Measurements from ENCODE around the gene CDS2.

The CDS2 gene

DNA sequence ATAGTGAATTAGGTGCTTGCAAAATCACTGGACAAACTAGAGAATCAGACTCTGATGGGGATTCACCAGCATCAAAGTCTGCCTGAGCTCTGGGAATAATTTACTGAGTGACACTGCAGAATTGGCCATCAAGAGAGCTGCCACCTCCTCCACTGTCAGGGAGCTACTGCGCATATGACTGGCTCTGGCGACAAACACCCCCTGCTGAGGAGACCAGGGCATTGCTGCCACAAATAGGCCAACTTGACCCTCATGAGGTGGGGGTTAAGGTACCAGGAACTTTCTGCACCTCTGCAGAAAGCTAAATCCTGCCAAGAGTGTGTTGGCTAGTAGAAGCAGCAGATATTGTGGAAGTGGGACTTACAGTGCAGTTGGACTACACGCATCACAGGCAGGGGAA, 88.0 kb downstream of the CDS2 start:
- H3K4me2 ChIP-seq (ENCODE audit: low read length): no peak overlapping the region
- H3K27me3 ChIP-seq (ENCODE audit: insufficient read depth, low read length): no peaks in the 10 kb centered on the region
- H3F3A ChIP-seq (ENCODE audit: insufficient read depth, low read length): no peaks in the 10 kb centered on the region
- H4K20me1 ChIP-seq (ENCODE audit: insufficient read depth, low read length): no peaks in the 10 kb centered on the region
- no peaks in the 10 kb centered on the region for H3K9me2 ChIP-seq (ENCODE audit: low read depth, low read length)
- TF ChIP-seq EZH2 (IDR thresholded peaks at IDR 0.05; ENCODE audit: borderline replicate concordance, low read length): no peak
- TF ChIP-seq, protein P1, sequence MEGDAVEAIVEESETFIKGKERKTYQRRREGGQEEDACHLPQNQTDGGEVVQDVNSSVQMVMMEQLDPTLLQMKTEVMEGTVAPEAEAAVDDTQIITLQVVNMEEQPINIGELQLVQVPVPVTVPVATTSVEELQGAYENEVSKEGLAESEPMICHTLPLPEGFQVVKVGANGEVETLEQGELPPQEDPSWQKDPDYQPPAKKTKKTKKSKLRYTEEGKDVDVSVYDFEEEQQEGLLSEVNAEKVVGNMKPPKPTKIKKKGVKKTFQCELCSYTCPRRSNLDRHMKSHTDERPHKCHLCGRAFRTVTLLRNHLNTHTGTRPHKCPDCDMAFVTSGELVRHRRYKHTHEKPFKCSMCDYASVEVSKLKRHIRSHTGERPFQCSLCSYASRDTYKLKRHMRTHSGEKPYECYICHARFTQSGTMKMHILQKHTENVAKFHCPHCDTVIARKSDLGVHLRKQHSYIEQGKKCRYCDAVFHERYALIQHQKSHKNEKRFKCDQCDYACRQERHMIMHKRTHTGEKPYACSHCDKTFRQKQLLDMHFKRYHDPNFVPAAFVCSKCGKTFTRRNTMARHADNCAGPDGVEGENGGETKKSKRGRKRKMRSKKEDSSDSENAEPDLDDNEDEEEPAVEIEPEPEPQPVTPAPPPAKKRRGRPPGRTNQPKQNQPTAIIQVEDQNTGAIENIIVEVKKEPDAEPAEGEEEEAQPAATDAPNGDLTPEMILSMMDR (IDR thresholded peaks at IDR 0.05; ENCODE audit: low read length): no peak
- H3K27ac ChIP-seq (ENCODE audit: low read depth, low read length, poor library complexity, severe bottlenecking): no peak overlapping the region
- no peaks in the 10 kb centered on the region for H3K4me1 ChIP-seq (ENCODE audit: insufficient read depth, low read length, severe bottlenecking)
- H3K79me2 ChIP-seq (ENCODE audit: insufficient read depth, low read length): no peaks in the 10 kb centered on the region
- H3K4me3 ChIP-seq (ENCODE audit: low read depth, low read length, poor library complexity, severe bottlenecking): no peak overlapping the region
- no peak overlapping the region for H2AFZ ChIP-seq (ENCODE audit: low read length)
- no peaks in the 10 kb centered on the region for H3K9me3 ChIP-seq (ENCODE audit: low read length)
- 0 out of 2 replicates have a peak, but pooled peaks cover 2% of the 10 kb centered on the region for H3K36me3 ChIP-seq (ENCODE audit: insufficient read depth, low read length)
- H3K9ac ChIP-seq (ENCODE audit: low read length): no peak overlapping the region

DNA sequence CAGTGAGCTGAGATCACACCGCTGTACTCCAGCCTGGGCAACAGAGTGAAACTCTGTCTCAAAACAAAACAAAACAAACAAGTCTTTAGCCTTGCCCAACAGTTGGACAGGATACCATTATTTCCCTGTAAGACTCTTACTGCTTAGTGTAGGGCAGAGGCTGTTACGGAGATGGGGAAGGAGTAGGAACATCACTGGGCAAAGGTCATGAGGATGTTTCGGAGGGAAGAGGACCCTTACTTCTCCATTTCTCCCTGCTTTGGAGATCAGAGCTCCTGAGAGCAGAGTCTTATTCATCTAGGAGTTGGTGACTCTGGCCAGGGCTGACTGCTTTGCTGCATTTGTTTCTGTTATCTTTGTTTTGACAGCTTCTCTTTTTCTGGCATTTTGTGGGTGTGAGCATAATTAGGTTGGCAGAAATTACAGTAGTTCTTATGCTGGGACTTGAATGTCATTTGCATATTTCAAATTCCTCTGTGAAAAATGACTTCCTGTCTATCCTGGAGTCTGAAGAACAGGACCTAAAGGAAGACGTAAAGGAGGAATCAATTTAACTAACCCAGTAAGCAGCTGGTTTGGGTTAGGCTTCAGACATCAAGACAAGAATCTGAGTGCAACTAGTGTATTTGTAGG, 89.0 kb downstream of the CDS2 start:
- Histone ChIP-seq H3K4me2 (ENCODE audit: low read length) (no peak overlapping the region), H3K4me3 (ENCODE audit: low read depth, low read length, poor library complexity, severe bottlenecking) (no peak overlapping the region), H3K9ac (ENCODE audit: low read length) (no peak overlapping the region), H3K4me1 (ENCODE audit: insufficient read depth, low read length, severe bottlenecking) (no peaks in the 10 kb centered on the region), H3K9me2 (ENCODE audit: low read depth, low read length) (no peaks in the 10 kb centered on the region), H3K36me3 (ENCODE audit: insufficient read depth, low read length) (0 out of 2 replicates have a peak, but pooled peaks cover 2% of the 10 kb centered on the region), H3K27me3 (ENCODE audit: insufficient read depth, low read length) (no peaks in the 10 kb centered on the region), H3F3A (ENCODE audit: insufficient read depth, low read length) (no peaks in the 10 kb centered on the region), H3K9me3 (ENCODE audit: low read length) (no peaks in the 10 kb centered on the region), H4K20me1 (ENCODE audit: insufficient read depth, low read length) (no peaks in the 10 kb centered on the region), H2AFZ (ENCODE audit: low read length) (no peak overlapping the region), H3K27ac (ENCODE audit: low read depth, low read length, poor library complexity, severe bottlenecking) (no peak overlapping the region), H3K79me2 (ENCODE audit: insufficient read depth, low read length) (no peaks in the 10 kb centered on the region)
- TF ChIP-seq EZH2 (IDR thresholded peaks at IDR 0.05; ENCODE audit: borderline replicate concordance, low read length): no peak
- TF ChIP-seq, protein P1 (IDR thresholded peaks at IDR 0.05; ENCODE audit: low read length): no peak

DNA sequence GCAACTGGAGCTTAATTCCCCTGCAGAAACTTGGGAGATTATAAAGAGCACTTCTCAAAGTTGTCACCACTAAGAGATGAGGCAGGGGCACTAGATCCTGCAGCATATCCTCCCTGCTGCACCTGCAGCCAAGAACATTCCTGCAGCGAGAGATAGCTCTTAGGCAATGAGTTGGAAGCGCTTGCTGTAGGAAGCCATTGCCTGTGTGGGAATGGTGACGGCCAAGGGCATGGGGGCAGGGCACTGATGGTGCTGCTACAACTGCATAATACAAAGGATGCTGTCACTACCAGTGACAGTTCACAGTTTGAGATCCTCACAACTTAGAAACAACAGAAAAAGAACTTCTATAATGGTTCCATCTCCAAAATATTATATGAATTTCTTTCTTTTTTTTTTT, 89.9 kb downstream of the CDS2 start:
- H3K27ac ChIP-seq (ENCODE audit: low read depth, low read length, poor library complexity, severe bottlenecking): no peak overlapping the region

More for the DNA sequence above, 89.9 kb downstream of the CDS2 start:
- no peaks in the 10 kb centered on the region for H3K9me2 ChIP-seq (ENCODE audit: low read depth, low read length)
- H3K9me3 ChIP-seq (ENCODE audit: low read length): no peaks in the 10 kb centered on the region
- no peak overlapping the region for H2AFZ ChIP-seq (ENCODE audit: low read length)
- no peaks in the 10 kb centered on the region for H3K79me2 ChIP-seq (ENCODE audit: insufficient read depth, low read length)
- H4K20me1 ChIP-seq (ENCODE audit: insufficient read depth, low read length): no peaks in the 10 kb centered on the region
- TF ChIP-seq, protein P1 (IDR thresholded peaks at IDR 0.05; ENCODE audit: low read length): no peak
- TF ChIP-seq EZH2 (IDR thresholded peaks at IDR 0.05; ENCODE audit: borderline replicate concordance, low read length): no peak
- H3K4me3 ChIP-seq (ENCODE audit: low read depth, low read length, poor library complexity, severe bottlenecking): no peak overlapping the region
- no peaks in the 10 kb centered on the region for H3F3A ChIP-seq (ENCODE audit: insufficient read depth, low read length)
- 0 out of 2 replicates have a peak, but pooled peaks cover 2% of the 10 kb centered on the region for H3K36me3 ChIP-seq (ENCODE audit: insufficient read depth, low read length)
- no peaks in the 10 kb centered on the region for H3K27me3 ChIP-seq (ENCODE audit: insufficient read depth, low read length)
- no peak overlapping the region for H3K4me2 ChIP-seq (ENCODE audit: low read length)
- H3K4me1 ChIP-seq (ENCODE audit: insufficient read depth, low read length, severe bottlenecking): no peaks in the 10 kb centered on the region
- no peak overlapping the region for H3K9ac ChIP-seq (ENCODE audit: low read length)

All from OCI-LY1 (cell line).